ENCODE results near the gene FANCG.

Gene FANCG

DNA sequence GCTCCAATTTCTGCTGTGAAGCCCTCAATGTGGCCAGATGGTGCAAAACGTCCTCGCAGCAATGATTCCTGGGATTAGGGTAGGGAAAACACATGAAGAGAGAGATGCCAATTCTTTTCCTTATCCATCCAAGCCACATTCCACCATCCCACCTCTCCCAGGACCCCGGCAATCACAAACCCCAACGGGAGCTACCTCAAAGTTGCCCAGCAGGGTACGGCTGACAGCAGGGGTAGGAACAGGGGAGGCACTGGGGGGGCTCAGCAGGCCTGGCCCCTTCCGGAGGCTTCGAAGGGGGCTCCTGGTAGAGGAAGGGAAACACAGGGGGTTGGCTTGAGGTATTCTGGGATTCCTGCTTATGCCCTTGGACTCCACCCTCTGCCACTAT, 26.6 kb upstream of the FANCG start:
- TF ChIP-seq, protein P1, sequence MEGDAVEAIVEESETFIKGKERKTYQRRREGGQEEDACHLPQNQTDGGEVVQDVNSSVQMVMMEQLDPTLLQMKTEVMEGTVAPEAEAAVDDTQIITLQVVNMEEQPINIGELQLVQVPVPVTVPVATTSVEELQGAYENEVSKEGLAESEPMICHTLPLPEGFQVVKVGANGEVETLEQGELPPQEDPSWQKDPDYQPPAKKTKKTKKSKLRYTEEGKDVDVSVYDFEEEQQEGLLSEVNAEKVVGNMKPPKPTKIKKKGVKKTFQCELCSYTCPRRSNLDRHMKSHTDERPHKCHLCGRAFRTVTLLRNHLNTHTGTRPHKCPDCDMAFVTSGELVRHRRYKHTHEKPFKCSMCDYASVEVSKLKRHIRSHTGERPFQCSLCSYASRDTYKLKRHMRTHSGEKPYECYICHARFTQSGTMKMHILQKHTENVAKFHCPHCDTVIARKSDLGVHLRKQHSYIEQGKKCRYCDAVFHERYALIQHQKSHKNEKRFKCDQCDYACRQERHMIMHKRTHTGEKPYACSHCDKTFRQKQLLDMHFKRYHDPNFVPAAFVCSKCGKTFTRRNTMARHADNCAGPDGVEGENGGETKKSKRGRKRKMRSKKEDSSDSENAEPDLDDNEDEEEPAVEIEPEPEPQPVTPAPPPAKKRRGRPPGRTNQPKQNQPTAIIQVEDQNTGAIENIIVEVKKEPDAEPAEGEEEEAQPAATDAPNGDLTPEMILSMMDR (IDR thresholded peaks at IDR 0.05; ENCODE audit: extremely low read depth, missing control alignments) = no peak

DNA sequence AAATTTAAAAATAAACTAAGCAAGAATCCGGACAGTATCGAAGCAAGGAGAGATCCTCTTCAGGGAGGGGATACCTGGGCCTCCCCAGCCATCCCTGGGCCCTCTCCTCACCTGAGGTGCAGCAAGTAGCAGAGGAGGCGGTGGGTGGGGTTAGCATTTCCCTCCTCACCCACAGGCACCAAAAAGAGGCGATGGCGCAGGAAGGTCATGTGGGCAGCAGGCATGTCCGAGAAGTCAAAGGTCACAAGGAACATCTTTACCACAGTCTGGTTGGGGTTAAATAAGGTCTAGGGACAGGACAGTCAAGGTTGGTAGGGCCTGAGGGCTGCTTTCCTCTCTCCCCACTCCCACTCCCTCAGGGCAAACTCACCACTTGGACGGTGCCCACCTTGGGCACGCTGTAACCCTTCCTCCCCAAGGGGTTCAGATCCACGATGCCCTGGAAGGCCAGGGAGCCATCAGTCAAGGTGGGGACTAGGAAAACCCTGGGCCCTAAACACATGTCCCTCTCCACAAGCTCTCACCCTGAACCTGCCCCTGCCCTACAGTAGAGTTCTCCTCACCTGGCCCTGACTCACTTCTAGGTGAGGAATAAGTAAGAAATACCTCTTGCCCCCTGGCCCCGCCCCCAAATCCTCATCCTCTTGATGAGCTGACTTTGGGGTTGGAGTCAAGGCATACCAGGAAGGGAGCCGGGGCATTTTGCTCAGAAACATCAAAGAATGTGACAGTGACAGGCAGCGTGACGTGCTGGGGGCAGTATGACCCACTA, 26.0 kb upstream of the FANCG start:
- TF ChIP-seq, protein P1 (IDR thresholded peaks at IDR 0.05; ENCODE audit: extremely low read depth, missing control alignments) = no peak

More for the DNA sequence above, 26.6 kb upstream of the FANCG start:
- DNase-seq (ENCODE audit: low spot score) = peak; percentile 1

DNA sequence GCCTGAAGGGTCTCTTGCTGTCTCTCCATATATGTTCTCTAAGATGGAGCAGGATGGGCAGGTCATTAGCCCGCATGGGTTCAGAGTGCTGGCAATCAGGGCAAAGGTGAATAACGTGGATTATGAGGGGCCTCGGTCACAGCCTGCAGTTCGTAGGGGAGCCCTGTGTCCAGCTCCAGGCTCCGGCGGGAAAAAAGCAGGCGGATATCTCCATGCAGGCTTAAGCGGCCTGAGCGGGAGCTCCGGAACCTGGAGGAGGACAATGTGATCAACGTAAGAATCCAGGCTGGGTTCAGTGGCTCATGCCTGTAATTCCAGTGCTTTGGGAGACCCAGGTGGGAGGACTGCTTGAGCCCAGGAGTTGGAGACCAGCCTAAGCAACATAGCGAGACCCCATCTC, 25.4 kb upstream of the FANCG start:
- DNase-seq (ENCODE audit: low spot score) = no peak
- TF ChIP-seq, protein P1 (IDR thresholded peaks at IDR 0.05; ENCODE audit: extremely low read depth, missing control alignments) = no peak

More for the DNA sequence above, 26.0 kb upstream of the FANCG start:
- peak; percentile 1 for DNase-seq (ENCODE audit: low spot score)

DNA sequence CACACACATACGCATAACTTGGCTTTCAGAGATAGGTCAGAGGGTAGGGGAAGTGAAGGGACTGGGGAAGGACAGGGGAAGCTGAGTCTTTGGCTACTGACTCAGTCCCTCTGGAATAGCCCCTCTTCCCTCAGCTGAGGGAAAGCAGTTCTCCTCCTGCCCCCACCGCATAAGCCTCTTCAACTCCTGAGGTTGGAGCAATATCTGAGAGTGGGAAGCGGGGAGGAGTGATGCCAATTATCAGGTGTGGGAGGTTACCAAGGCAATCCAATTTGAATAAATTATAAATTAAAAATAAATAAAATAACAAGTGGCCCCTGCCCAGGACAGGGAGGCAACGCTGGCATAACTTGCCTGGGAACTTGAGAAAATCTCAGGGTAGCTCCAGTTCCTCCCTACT, 24.8 kb upstream of the FANCG start:
- TF ChIP-seq, protein P1 (IDR thresholded peaks at IDR 0.05; ENCODE audit: extremely low read depth, missing control alignments) = no peak
- no peak for DNase-seq (ENCODE audit: low spot score)

- no peak for DNase-seq (ENCODE audit: low spot score)
- TF ChIP-seq, protein P1 (IDR thresholded peaks at IDR 0.05; ENCODE audit: extremely low read depth, missing control alignments) = no peak
Observed at GRCh38 chr9:35103660-35104191, 24.0 kb upstream of the FANCG start.

- DNase-seq (ENCODE audit: low spot score) = peak; percentile 95
- TF ChIP-seq, protein P1 (IDR thresholded peaks at IDR 0.05; ENCODE audit: extremely low read depth, missing control alignments) = no peak
Observed at GRCh38 chr9:35102769-35103659, 23.3 kb upstream of the FANCG start, which contains the start of gene STOML2. Gene STOML2, minus strand, starts transcription at chr9:35103131. Its CDS starts 37 bp downstream, at chr9:35103094.

- TF ChIP-seq, protein P1 (IDR thresholded peaks at IDR 0.05; ENCODE audit: extremely low read depth, missing control alignments) = no peak
- DNase-seq (ENCODE audit: low spot score) = no peak
Observed at GRCh38 chr9:35102465-35102768, 22.7 kb upstream of the FANCG start.
